Neuron (in vitro differentiated cells): ENCODE measurements around the gene PAPPA2.

ENCODE experiments used
- H2AFZ ChIP-seq: one replicate; pipeline ENCODE4 v1.6.1; 2013; ENCODE audit warnings: low read depth, mild to moderate bottlenecking, inconsistent platforms, low read length, moderate library complexity
- H3K27me3 ChIP-seq: one replicate; pipeline ENCODE4 v1.6.1; 2013; ENCODE audit warnings: low read length; ENCODE audit not compliant: insufficient read depth
- H3K36me3 ChIP-seq: one replicate; pipeline ENCODE4 v1.6.1; 2013; ENCODE audit warnings: low read length; ENCODE audit not compliant: insufficient read depth
- H3K4me1 ChIP-seq: one replicate; pipeline ENCODE4 v1.6.1; 2013; ENCODE audit warnings: low read length; ENCODE audit not compliant: insufficient read depth
- H3K4me3 ChIP-seq: 2 replicates; pipeline ENCODE4 v1.5.1; 2013; ENCODE audit warnings: mild to moderate bottlenecking, low read length, moderate library complexity
- H3K9me3 ChIP-seq: one replicate; pipeline ENCODE4 v1.6.1; 2013; ENCODE audit warnings: low read length

The PAPPA2 gene

GRCh38 chr1:176843352-176844297 lies 380.6 kb downstream of the PAPPA2 start:
- Histone ChIP-seq H3K36me3 (no peaks in the 10 kb centered on the region), H3K27me3 (no peaks in the 10 kb centered on the region), H3K4me3 (no peak overlapping the region), H3K4me1 (no peaks in the 10 kb centered on the region), H2AFZ (no peak overlapping the region), H3K9me3 (no peaks in the 10 kb centered on the region)

- no peaks in the 10 kb centered on the region for H3K4me1 ChIP-seq
- H3K27me3 ChIP-seq: no peaks in the 10 kb centered on the region
- H3K36me3 ChIP-seq: no peaks in the 10 kb centered on the region
- no peaks in the 10 kb centered on the region for H3K9me3 ChIP-seq
- no peak overlapping the region for H3K4me3 ChIP-seq
- no peak overlapping the region for H2AFZ ChIP-seq
These were observed 384.1 kb downstream of the PAPPA2 start for GRCh38 chr1:176847052-176847451.

- no peaks in the 10 kb centered on the region for H3K36me3 ChIP-seq
- H2AFZ ChIP-seq: no peak overlapping the region
- H3K4me3 ChIP-seq: no peak overlapping the region
- no peaks in the 10 kb centered on the region for H3K27me3 ChIP-seq
- no peaks in the 10 kb centered on the region for H3K4me1 ChIP-seq
- H3K9me3 ChIP-seq: no peaks in the 10 kb centered on the region
These were observed 386.3 kb downstream of the PAPPA2 start for GRCh38 chr1:176849281-176849680.

- H3K4me1 ChIP-seq: no peaks in the 10 kb centered on the region
- no peaks in the 10 kb centered on the region for H3K36me3 ChIP-seq
- H3K9me3 ChIP-seq: no peaks in the 10 kb centered on the region
- H3K4me3 ChIP-seq: no peak overlapping the region
- no peaks in the 10 kb centered on the region for H3K27me3 ChIP-seq
- no peak overlapping the region for H2AFZ ChIP-seq
These were observed 387.9 kb downstream of the PAPPA2 start for GRCh38 chr1:176850871-176851270.

GRCh38 chr1:176852124-176852523 lies 389.1 kb downstream of the PAPPA2 start:
- Histone ChIP-seq H3K9me3 (no peaks in the 10 kb centered on the region), H3K4me3 (no peak overlapping the region), H2AFZ (no peak overlapping the region), H3K4me1 (no peaks in the 10 kb centered on the region), H3K27me3 (no peaks in the 10 kb centered on the region), H3K36me3 (no peaks in the 10 kb centered on the region)

GRCh38 chr1:176853503-176853902 lies 390.5 kb downstream of the PAPPA2 start:
- no peaks in the 10 kb centered on the region for H3K4me1 ChIP-seq
- H3K36me3 ChIP-seq: no peaks in the 10 kb centered on the region
- H3K9me3 ChIP-seq: no peaks in the 10 kb centered on the region
- no peak overlapping the region for H2AFZ ChIP-seq
- no peaks in the 10 kb centered on the region for H3K27me3 ChIP-seq
- H3K4me3 ChIP-seq: no peak overlapping the region

- Histone ChIP-seq H3K27me3 (no peaks in the 10 kb centered on the region), H3K4me3 (no peak overlapping the region), H2AFZ (no peak overlapping the region), H3K9me3 (no peaks in the 10 kb centered on the region), H3K4me1 (no peaks in the 10 kb centered on the region), H3K36me3 (no peaks in the 10 kb centered on the region)
These were observed 391.1 kb downstream of the PAPPA2 start for GRCh38 chr1:176854121-176854520.

GRCh38 chr1:176854758-176855745 lies 392.1 kb downstream of the PAPPA2 start:
- H2AFZ ChIP-seq: no peak overlapping the region
- no peaks in the 10 kb centered on the region for H3K36me3 ChIP-seq
- no peaks in the 10 kb centered on the region for H3K27me3 ChIP-seq
- H3K4me3 ChIP-seq: no peak overlapping the region
- no peaks in the 10 kb centered on the region for H3K9me3 ChIP-seq
- no peaks in the 10 kb centered on the region for H3K4me1 ChIP-seq

- no peaks in the 10 kb centered on the region for H3K9me3 ChIP-seq
- H3K27me3 ChIP-seq: no peaks in the 10 kb centered on the region
- no peak overlapping the region for H3K4me3 ChIP-seq
- no peak overlapping the region for H2AFZ ChIP-seq
- H3K36me3 ChIP-seq: no peaks in the 10 kb centered on the region
- H3K4me1 ChIP-seq: no peaks in the 10 kb centered on the region
These were observed 394.7 kb downstream of the PAPPA2 start for GRCh38 chr1:176857632-176858031.

- H3K27me3 ChIP-seq: no peaks in the 10 kb centered on the region
- no peak overlapping the region for H3K4me3 ChIP-seq
- no peaks in the 10 kb centered on the region for H3K9me3 ChIP-seq
- H3K36me3 ChIP-seq: no peaks in the 10 kb centered on the region
- H3K4me1 ChIP-seq: no peaks in the 10 kb centered on the region
- no peak overlapping the region for H2AFZ ChIP-seq
These were observed 395.5 kb downstream of the PAPPA2 start for GRCh38 chr1:176858433-176858916.

GRCh38 chr1:176863613-176864012 lies 400.6 kb downstream of the PAPPA2 start:
- no peaks in the 10 kb centered on the region for H3K27me3 ChIP-seq
- H3K4me3 ChIP-seq: no peak overlapping the region
- H3K9me3 ChIP-seq: no peaks in the 10 kb centered on the region
- H3K36me3 ChIP-seq: no peaks in the 10 kb centered on the region
- no peaks in the 10 kb centered on the region for H3K4me1 ChIP-seq
- H2AFZ ChIP-seq: no peak overlapping the region

GRCh38 chr1:176864211-176864610 lies 401.2 kb downstream of the PAPPA2 start:
- Histone ChIP-seq H3K36me3 (no peaks in the 10 kb centered on the region), H3K9me3 (no peaks in the 10 kb centered on the region), H3K27me3 (no peaks in the 10 kb centered on the region), H3K4me3 (no peak overlapping the region), H2AFZ (no peak overlapping the region), H3K4me1 (no peaks in the 10 kb centered on the region)
